Activated naive CD8-positive, alpha-beta T cell treated with anti-CD3 and anti-CD28 coated beads for 36 hours (primary cell): ENCODE results near the gene PCDHGA9. TPM values are rescaled to one million over a fixed set of nuclear protein-coding genes. Genes with fewer than 3 reads are reported as not detected.
"Not testable (repeated sequence)": the region's sequence is repeated elsewhere in the genome, so short reads cannot be mapped to it uniquely, and the experiment has no call there.

Experiments
- DNase-seq: peaks from one replicate; pipeline ENCODE4 v3.0.0; 2021
- H3K27ac Mint-ChIP-seq: one replicate; pipeline ENCODE4 v1.8.0; 2022; ENCODE audit warnings: mild to moderate bottlenecking, moderate library complexity, mixed read lengths
- H3K27me3 Mint-ChIP-seq: one replicate; pipeline ENCODE4 v1.8.0; 2022; ENCODE audit warnings: mild to moderate bottlenecking, mixed read lengths
- H3K36me3 Mint-ChIP-seq: one replicate; pipeline ENCODE4 v1.8.0; 2021; ENCODE audit warnings: mild to moderate bottlenecking, mixed read lengths
- H3K4me1 Mint-ChIP-seq: one replicate; pipeline ENCODE4 v1.8.0; 2021; ENCODE audit warnings: mixed read lengths
- H3K4me3 Mint-ChIP-seq: one replicate; pipeline ENCODE4 v1.8.0; 2022; ENCODE audit warnings: mild to moderate bottlenecking, moderate library complexity, mixed read lengths
- H3K9me3 Mint-ChIP-seq: one replicate; pipeline ENCODE4 v1.8.0; 2022; ENCODE audit warnings: mixed read lengths
- total RNA-seq, 2 experiments: library from RNA; stranded (reverse); gene quantifications; one replicate each; pipeline ENCODE4 v1.2.3, GENCODE V29; 2021

PCDHGA9 gene
- total RNA-seq, 2 experiments from 2014 or later, result not detected

- H3K4me3 Mint-ChIP-seq, result no peak within 1 kb of the TSS
- no peak for DNase-seq
- H3K27me3 Mint-ChIP-seq, result peaks cover 86% of the 10 kb centered on the region
- H3K27ac Mint-ChIP-seq, result no peak within 1 kb of the TSS
- H3K4me1 Mint-ChIP-seq, result peaks cover 4% of the 10 kb centered on the region
- peaks cover 37% of the 10 kb centered on the region for H3K9me3 Mint-ChIP-seq
- peaks cover 25% of the 10 kb centered on the region for H3K36me3 Mint-ChIP-seq
Observed at GRCh38 chr5:141373673-141374317, 28.8 kb upstream of the PCDHGA9 start, which contains the start of gene PCDHGA6. Gene PCDHGA6 (plus strand): TSS chr5:141373891. CDS start chr5:141374084, 193 bp downstream.

DNA sequence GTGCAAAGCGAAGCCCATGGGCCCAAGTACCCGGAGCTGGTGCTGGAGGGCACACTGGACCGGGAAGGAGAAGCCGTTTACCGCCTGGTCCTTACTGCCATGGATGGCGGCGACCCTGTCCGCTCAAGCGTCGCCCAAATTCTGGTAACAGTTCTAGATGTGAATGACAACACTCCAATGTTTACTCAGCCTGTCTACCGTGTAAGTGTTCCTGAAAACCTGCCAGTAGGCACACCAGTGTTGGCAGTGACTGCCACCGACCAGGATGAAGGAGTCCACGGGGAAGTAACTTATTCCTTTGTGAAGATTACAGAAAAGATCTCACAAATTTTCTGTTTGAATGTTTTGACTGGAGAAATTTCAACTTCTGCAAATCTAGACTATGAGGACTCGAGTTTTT, 28.0 kb upstream of the PCDHGA9 start:
- Mint-ChIP-seq H3K27ac (no peak overlapping the region), H3K36me3 (peaks cover 25% of the 10 kb centered on the region), H3K9me3 (peaks cover 39% of the 10 kb centered on the region), H3K4me3 (no peak overlapping the region), H3K27me3 (peaks cover 85% of the 10 kb centered on the region), H3K4me1 (peaks cover 4% of the 10 kb centered on the region)
- DNase-seq, result no peak

DNA sequence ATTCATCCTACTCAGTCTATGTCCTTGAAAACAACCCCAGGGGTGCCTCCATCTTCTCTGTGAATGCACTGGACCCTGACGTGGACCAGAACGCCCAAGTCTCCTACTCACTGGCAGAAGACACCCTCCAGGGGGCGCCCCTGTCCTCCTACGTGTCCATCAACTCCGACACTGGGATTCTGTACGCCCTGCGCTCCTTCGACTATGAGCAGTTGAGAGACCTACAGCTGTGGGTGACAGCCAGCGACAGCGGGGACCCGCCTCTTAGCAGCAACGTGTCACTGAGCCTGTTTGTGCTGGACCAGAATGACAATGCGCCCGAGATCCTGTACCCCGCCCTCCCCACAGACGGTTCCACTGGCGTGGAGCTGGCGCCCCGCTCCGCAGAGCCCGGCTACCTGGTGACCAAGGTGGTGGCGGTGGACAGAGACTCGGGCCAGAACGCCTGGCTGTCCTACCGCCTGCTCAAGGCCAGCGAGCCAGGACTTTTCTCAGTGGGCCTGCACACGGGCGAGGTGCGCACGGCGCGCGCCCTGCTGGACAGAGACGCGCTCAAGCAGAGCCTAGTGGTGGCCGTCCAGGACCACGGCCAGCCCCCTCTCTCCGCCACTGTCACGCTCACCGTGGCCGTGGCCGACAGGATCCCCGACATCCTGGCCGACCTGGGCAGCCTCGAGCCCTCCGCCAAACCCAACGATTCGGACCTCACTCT, 27.0 kb upstream of the PCDHGA9 start:
- DNase-seq, result not testable (repeated sequence)

GRCh38 chr5:141382469-141383294, 19.9 kb upstream of the PCDHGA9 start, which contains the start of gene PCDHGA7:
Gene PCDHGA7 (plus strand): TSS chr5:141382742. CDS start chr5:141382900, 158 bp downstream.
- H3K9me3 Mint-ChIP-seq, result peaks cover 35% of the 10 kb centered on the region
- peaks cover 2% of the 10 kb centered on the region for H3K36me3 Mint-ChIP-seq
- H3K27ac Mint-ChIP-seq, result no peak within 1 kb of the TSS
- H3K4me3 Mint-ChIP-seq, result peak within 1 kb of the TSS; percentile 59
- peaks cover 2% of the 10 kb centered on the region for H3K4me1 Mint-ChIP-seq
- peaks cover 88% of the 10 kb centered on the region for H3K27me3 Mint-ChIP-seq
- DNase-seq, result no peak

More for the DNA sequence above, 27.0 kb upstream of the PCDHGA9 start:
- Mint-ChIP-seq H3K9me3 (peaks cover 37% of the 10 kb centered on the region), H3K36me3 (peaks cover 23% of the 10 kb centered on the region), H3K27me3 (peaks cover 85% of the 10 kb centered on the region)
- not testable (repeated sequence) for H3K4me1 Mint-ChIP-seq, H3K27ac Mint-ChIP-seq, H3K4me3 Mint-ChIP-seq

DNA sequence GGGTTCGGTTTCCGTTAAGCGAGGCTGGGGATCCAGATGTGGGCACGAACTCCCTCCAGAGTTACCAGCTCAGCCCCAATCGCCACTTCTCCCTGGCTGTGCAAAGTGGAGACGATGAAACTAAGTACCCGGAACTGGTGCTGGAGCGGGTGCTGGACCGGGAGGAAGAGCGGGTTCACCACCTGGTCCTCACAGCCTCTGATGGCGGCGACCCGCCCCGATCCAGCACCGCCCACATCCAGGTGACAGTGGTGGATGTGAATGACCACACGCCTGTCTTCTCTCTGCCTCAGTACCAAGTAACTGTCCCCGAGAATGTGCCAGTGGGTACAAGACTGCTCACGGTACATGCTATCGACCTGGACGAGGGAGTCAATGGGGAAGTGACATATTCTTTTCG, 19.2 kb upstream of the PCDHGA9 start:
- no peak for DNase-seq
- H3K36me3 Mint-ChIP-seq, result peaks cover 4% of the 10 kb centered on the region
- H3K9me3 Mint-ChIP-seq, result peaks cover 38% of the 10 kb centered on the region
- peaks cover 2% of the 10 kb centered on the region for H3K4me1 Mint-ChIP-seq
- peaks cover 86% of the 10 kb centered on the region for H3K27me3 Mint-ChIP-seq
- H3K4me3 Mint-ChIP-seq, result no peak overlapping the region
- H3K27ac Mint-ChIP-seq, result no peak overlapping the region

DNA sequence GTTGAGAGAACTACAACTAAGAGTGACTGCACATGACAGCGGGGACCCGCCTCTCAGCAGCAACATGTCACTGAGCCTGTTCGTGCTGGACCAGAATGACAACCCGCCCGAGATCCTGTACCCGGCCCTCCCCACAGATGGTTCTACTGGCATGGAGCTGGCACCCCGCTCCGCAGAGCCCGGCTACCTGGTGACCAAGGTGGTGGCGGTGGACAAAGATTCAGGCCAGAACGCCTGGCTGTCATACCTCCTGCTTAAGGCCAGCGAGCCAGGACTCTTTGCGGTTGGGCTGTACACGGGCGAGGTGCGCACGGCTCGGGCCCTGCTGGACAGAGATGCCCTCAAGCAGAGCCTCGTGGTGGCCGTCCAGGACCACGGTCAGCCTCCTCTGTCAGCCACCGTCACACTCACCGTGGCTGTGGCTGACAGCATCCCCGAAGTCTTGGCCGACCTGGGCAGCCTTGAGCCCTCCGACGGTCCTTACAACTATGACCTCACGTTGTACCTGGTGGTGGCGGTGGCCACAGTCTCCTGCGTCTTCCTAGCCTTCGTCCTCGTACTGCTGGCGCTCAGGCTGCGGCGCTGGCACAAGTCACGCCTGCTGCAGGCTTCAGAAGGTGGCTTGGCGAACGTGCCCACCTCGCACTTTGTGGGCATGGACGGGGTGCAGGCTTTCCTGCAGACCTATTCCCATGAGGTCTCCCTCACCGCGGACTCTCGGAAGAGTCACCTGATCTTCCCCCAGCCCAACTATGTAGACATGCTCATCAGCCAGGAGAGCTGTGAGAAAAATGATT, 17.9 kb upstream of the PCDHGA9 start:
- Mint-ChIP-seq H3K9me3 (peaks cover 41% of the 10 kb centered on the region), H3K4me3 (no peak overlapping the region), H3K27ac (no peak overlapping the region), H3K4me1 (peaks cover 2% of the 10 kb centered on the region), H3K36me3 (peaks cover 13% of the 10 kb centered on the region), H3K27me3 (peaks cover 89% of the 10 kb centered on the region)
- DNase-seq, result no peak

DNA sequence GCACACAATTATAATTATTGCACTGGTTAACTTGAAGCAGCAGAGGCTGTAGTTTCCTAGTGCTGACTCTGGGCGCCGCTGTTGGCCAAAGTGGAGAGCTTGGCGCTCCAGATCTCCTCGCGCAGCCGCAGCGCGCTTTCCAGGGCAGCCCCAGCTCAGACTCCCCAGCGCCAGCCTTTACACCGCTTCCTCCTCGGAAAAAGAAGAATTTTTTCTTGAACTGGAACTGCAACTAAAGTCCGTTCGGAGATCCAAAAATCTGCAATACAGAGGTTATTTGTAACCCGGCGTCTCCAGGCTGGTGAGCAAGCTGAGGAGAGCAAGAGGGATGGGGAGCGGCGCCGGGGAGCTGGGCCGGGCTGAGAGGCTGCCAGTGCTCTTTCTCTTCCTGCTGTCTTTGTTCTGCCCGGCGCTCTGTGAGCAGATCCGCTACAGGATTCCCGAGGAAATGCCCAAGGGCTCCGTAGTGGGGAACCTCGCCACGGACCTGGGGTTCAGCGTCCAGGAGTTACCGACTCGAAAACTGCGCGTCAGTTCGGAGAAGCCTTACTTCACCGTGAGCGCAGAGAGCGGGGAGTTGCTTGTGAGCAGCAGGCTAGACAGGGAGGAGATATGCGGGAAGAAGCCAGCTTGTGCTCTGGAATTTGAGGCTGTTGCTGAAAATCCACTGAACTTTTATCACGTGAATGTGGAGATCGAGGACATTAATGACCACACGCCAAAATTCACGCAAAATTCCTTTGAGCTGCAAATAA, 14.8 kb upstream of the PCDHGA9 start, which contains the start of gene PCDHGB4:
Gene PCDHGB4, plus strand, starts transcription at position 142 of the 755 bp plus-strand sequence. Its CDS starts 187 bp downstream, at position 329.
- H3K4me1 Mint-ChIP-seq, DNase-seq, H3K27ac Mint-ChIP-seq: not testable (repeated sequence)
- H3K4me3 Mint-ChIP-seq, result peak within 1 kb of the TSS; percentile 37
- H3K9me3 Mint-ChIP-seq, result peaks cover 47% of the 10 kb centered on the region
- H3K36me3 Mint-ChIP-seq, result peaks cover 17% of the 10 kb centered on the region
- peaks cover 85% of the 10 kb centered on the region for H3K27me3 Mint-ChIP-seq

DNA sequence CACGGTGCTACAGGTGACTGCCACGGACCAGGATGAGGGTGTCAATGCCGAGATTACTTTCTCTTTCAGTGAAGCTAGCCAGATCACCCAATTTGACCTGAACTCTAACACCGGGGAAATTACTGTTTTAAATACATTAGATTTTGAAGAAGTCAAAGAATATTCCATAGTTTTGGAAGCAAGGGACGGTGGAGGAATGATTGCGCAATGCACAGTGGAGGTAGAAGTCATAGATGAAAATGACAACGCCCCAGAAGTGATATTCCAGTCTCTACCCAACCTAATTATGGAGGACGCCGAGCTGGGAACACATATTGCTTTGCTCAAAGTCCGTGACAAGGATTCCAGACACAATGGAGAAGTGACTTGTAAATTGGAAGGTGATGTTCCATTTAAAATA, 13.9 kb upstream of the PCDHGA9 start:
- peaks cover 48% of the 10 kb centered on the region for H3K9me3 Mint-ChIP-seq
- no peak overlapping the region for H3K27ac Mint-ChIP-seq
- peaks cover 21% of the 10 kb centered on the region for H3K36me3 Mint-ChIP-seq
- no peak for DNase-seq
- H3K4me3 Mint-ChIP-seq, result no peak overlapping the region
- peaks cover 84% of the 10 kb centered on the region for H3K27me3 Mint-ChIP-seq
- H3K4me1 Mint-ChIP-seq, result no peaks in the 10 kb centered on the region

- Mint-ChIP-seq H3K4me1 (no peaks in the 10 kb centered on the region), H3K9me3 (peaks cover 48% of the 10 kb centered on the region), H3K27ac (no peak overlapping the region), H3K36me3 (peaks cover 26% of the 10 kb centered on the region), H3K4me3 (no peak overlapping the region), H3K27me3 (peaks cover 84% of the 10 kb centered on the region)
- no peak for DNase-seq
Observed at GRCh38 chr5:141389153-141390042, 13.2 kb upstream of the PCDHGA9 start.

GRCh38 chr5:141392429-141393198, 10.0 kb upstream of the PCDHGA9 start, which contains the start of gene PCDHGA8:
Gene PCDHGA8 (plus strand): TSS chr5:141392633. CDS start chr5:141392814, 181 bp downstream.
- Mint-ChIP-seq H3K27me3 (peaks cover 82% of the 10 kb centered on the region), H3K36me3 (peaks cover 24% of the 10 kb centered on the region), H3K27ac (no peak within 1 kb of the TSS), H3K4me3 (no peak within 1 kb of the TSS), H3K4me1 (no peaks in the 10 kb centered on the region), H3K9me3 (peaks cover 35% of the 10 kb centered on the region)
- DNase-seq, result no peak

DNA sequence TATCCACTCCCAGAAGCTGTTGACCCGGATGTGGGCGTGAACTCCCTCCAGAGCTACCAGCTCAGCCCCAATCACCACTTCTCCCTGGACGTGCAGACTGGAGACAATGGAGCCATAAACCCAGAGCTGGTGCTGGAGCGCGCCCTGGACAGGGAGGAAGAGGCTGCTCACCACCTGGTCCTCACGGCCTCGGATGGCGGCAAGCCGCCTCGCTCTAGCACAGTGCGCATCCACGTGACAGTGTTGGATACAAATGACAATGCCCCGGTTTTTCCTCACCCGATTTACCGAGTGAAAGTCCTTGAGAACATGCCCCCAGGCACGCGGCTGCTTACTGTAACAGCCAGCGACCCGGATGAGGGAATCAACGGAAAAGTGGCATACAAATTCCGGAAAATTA, 9.3 kb upstream of the PCDHGA9 start:
- Mint-ChIP-seq H3K36me3 (peaks cover 23% of the 10 kb centered on the region), H3K27ac (no peak overlapping the region), H3K4me3 (no peak overlapping the region), H3K9me3 (peaks cover 33% of the 10 kb centered on the region), H3K27me3 (peaks cover 82% of the 10 kb centered on the region), H3K4me1 (no peaks in the 10 kb centered on the region)
- no peak for DNase-seq

- not testable (repeated sequence) for H3K27ac Mint-ChIP-seq
- H3K27me3 Mint-ChIP-seq, result peaks cover 82% of the 10 kb centered on the region
Observed at GRCh38 chr5:141394401-141395187, 8.0 kb upstream of the PCDHGA9 start.

More at GRCh38 chr5:141394401-141395187, 8.0 kb upstream of the PCDHGA9 start:
- Mint-ChIP-seq H3K36me3 (peaks cover 20% of the 10 kb centered on the region), H3K9me3 (peaks cover 33% of the 10 kb centered on the region)
- not testable (repeated sequence) for H3K4me1 Mint-ChIP-seq, DNase-seq, H3K4me3 Mint-ChIP-seq
